Ovary (tissue), 3 donors: ENCODE results near the gene DSC2.

Source experiments
- EP300 ChIP-seq: sonication (generic); formaldehyde crosslinking; IDR thresholded peaks from one replicate; pipeline ENCODE4 v1.6.1; 2017; ENCODE audit warnings: antibody characterized with exemption
- POLR2A ChIP-seq: fragments of 450-650 bp; IDR thresholded peaks from one replicate; pipeline ENCODE4 v1.6.1; 2017; ENCODE audit warnings: antibody characterized with exemption, mild to moderate bottlenecking, moderate library complexity
- TF ChIP-seq, protein P1 (sequence below), 3 donors: fragments of 450-650 bp in 2 of 3; fragments of 200-600 bp in 1 of 3; IDR thresholded peaks; one replicate each; pipeline versions ENCODE4 v1.5.1 to v1.8.0; 2016 to 2022; ENCODE audit warnings: antibody characterized with exemption in 3 of 3, mild to moderate bottlenecking in 1 of 3
- donor health status: DM: no; HTN: no; CAD: no.

DNA sequence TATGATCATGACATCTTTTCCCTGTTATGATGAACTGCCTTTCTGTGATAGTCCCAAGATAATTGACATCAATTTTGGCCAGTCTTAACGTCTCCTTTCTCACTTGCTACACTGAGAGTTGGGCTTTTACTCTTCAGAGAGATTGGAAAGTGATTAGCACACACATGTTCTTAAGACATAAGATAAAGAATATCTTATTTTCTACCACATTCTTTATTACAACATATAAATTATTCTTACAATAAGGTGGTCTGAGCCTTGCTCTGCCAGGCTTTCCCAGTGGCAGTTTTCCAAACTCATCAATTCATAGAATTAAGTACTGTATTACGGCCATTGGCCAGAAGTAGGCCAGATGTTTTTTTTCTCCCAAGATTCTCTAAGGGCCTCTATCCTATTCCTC is 54.0 kb downstream of the DSC2 start:
- TF ChIP-seq, protein P1, sequence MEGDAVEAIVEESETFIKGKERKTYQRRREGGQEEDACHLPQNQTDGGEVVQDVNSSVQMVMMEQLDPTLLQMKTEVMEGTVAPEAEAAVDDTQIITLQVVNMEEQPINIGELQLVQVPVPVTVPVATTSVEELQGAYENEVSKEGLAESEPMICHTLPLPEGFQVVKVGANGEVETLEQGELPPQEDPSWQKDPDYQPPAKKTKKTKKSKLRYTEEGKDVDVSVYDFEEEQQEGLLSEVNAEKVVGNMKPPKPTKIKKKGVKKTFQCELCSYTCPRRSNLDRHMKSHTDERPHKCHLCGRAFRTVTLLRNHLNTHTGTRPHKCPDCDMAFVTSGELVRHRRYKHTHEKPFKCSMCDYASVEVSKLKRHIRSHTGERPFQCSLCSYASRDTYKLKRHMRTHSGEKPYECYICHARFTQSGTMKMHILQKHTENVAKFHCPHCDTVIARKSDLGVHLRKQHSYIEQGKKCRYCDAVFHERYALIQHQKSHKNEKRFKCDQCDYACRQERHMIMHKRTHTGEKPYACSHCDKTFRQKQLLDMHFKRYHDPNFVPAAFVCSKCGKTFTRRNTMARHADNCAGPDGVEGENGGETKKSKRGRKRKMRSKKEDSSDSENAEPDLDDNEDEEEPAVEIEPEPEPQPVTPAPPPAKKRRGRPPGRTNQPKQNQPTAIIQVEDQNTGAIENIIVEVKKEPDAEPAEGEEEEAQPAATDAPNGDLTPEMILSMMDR (IDR thresholded peaks at IDR 0.05) = no peak
- TF ChIP-seq EP300 = no peak
- TF ChIP-seq POLR2A = no peak
